ENCODE data around the gene CMTM7. TPM values are rescaled to one million over a fixed set of nuclear protein-coding genes. Genes with fewer than 3 reads are reported as not detected.

Gene CMTM7
- total and polyA plus RNA-seq, 2 of the 8 experiments (the other 6 are each of a cell fraction or from before 2014, with no cell fraction given): 33.3 to 65.8 TPM

- TF ChIP-seq NANOG (IDR thresholded peaks at IDR 0.05; ENCODE audit: insufficient read depth, low read depth, low read length, poor library complexity, severe bottlenecking): no peak
- TF ChIP-seq TBP (IDR thresholded peaks at IDR 0.05; ENCODE audit: low read depth, low read length): no peak
- TF ChIP-seq EP300 (IDR thresholded peaks at IDR 0.05; ENCODE audit: borderline replicate concordance in 1 of 2, low read depth in 2 of 2, low read length in 2 of 2): peak in 1 of 2 experiments; percentile 72; a peak in 1 of 3 replicates
- no peak for TF ChIP-seq CHD2 (IDR thresholded peaks at IDR 0.05; ENCODE audit: low read length)
- TF ChIP-seq HDAC6 (IDR thresholded peaks at IDR 0.05; ENCODE audit: low read depth, low read length): no peak
- TF ChIP-seq POLR2A (IDR thresholded peaks at IDR 0.05; ENCODE audit: control extremely low read depth in 1 of 2, low read depth in 2 of 2, low read length in 2 of 2): no peak
- peak; percentile 39; the same call in 1 of the 2 replicates for TF ChIP-seq POLR2AphosphoS5 (IDR thresholded peaks at IDR 0.05; ENCODE audit: low read depth, low read length)
- no peak for TF ChIP-seq NRF1 (IDR thresholded peaks at IDR 0.05; ENCODE audit: low read depth, low read length)
- peak; percentile 87 for TF ChIP-seq SP1 (IDR thresholded peaks at IDR 0.05; ENCODE audit: low read depth, low read length)
- TF ChIP-seq KDM4A (IDR thresholded peaks at IDR 0.05; ENCODE audit: low read depth, low read length, severe bottlenecking): no peak
- peak; percentile 55 for TF ChIP-seq MAX (IDR thresholded peaks at IDR 0.05)
- TF ChIP-seq JUN (IDR thresholded peaks at IDR 0.05; ENCODE audit: low read depth, low read length): no peak
- TF ChIP-seq E2F6 (IDR thresholded peaks at IDR 0.05): peak; percentile 69
- TF ChIP-seq RXRA (IDR thresholded peaks at IDR 0.05; ENCODE audit: insufficient read depth, low read depth, low read length): no peak
- TF ChIP-seq EZH2 (IDR thresholded peaks at IDR 0.05; ENCODE audit: low read depth, low read length, severe bottlenecking): no peak
- 0 out of 2 replicates have a peak, but pooled peaks have one; percentile 28 for TF ChIP-seq TCF12 (IDR thresholded peaks at IDR 0.05; ENCODE audit: low read depth, low read length)
- no peak for TF ChIP-seq BCL11A (IDR thresholded peaks at IDR 0.05; ENCODE audit: low read depth in 2 of 2, low read length in 2 of 2)
- TF ChIP-seq YY1 (IDR thresholded peaks at IDR 0.05; ENCODE audit: low read depth, low read length): peak; percentile 32; the same call in 1 of the 2 replicates
- no peak for TF ChIP-seq GABPA (IDR thresholded peaks at IDR 0.05; ENCODE audit: borderline replicate concordance, insufficient read depth, low read length)
- no peak for TF ChIP-seq SUZ12 (IDR thresholded peaks at IDR 0.05; ENCODE audit: low read length)
Observed at GRCh38 chr3:32460031-32460749, 68.5 kb downstream of the CMTM7 start (continued).
